NK-92 treated with Interleukin-12 subunit alpha and Interleukin-12 subunit beta, amount 100 ng/mL, for 24 hours (cell line): ENCODE results near the gene FRMD4A.

Experiments
- DNase-seq: peaks from one replicate; lab custom pipeline; 2025; lab: John Stamatoyannopoulos, UW

FRMD4A gene

GRCh38 chr10:13820119-13820963, 510.4 kb downstream of the FRMD4A start:
- no peak for DNase-seq

DNA sequence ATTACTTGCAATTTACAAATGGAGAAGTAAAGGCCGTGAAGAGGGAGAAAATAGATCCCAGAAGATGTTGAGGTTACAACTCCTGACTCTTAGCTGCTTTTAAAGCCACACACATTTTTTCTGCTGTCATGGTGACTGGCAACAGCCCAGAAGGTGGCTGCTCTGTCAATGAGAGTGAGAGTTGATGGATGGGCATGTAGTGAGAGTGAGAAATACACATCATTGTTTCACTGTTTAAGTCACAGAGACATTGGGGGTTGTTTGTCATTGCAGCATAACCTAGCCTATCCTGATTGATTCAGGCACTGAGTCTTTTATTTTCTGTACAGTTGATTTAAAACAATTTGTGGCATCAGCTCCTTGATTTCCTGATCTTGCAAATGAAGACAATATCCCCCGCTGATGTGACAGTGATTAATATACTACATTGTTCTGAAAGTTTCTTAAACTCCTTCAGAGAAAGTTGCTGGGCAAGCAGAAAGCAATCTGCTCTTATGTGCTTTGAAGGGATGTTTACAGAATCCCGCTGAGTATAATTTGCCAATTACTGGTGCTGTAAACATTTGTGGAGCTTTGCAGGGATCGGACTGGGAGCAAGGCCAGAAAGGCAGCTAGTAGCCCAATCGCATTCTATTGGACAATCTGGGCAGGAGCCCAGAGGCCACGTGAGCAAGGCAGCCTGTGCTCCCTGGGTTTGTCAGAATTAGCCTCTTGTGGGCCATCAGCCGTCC, 514.4 kb downstream of the FRMD4A start:
- DNase-seq = no peak

DNA sequence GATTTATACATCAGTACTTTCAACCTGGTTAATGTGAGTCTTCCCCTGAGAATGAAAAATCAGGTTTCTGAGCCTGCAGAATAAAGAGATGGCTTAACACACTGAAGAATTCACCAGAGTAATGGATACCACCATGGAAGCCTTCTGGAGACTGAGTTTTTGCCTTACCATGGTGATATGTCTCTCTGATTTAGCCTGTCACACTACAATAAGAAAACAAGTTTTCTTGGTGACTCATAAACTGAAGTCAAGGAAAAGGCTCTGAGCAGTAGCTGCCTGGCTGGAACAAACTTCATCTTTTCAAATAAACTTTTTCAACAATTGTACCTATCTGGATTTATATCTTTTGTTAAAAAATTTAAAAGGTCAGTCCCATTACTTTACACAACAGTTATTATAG, 515.0 kb downstream of the FRMD4A start:
- DNase-seq = no peak

GRCh38 chr10:13813550-13813949, 517.2 kb downstream of the FRMD4A start:
- no peak for DNase-seq

GRCh38 chr10:13812804-13813203, 517.9 kb downstream of the FRMD4A start:
- no peak for DNase-seq

- DNase-seq = no peak
Measured at GRCh38 chr10:13810568-13810967, 520.2 kb downstream of the FRMD4A start.

GRCh38 chr10:13809427-13809826, 521.3 kb downstream of the FRMD4A start:
- DNase-seq = no peak

DNA sequence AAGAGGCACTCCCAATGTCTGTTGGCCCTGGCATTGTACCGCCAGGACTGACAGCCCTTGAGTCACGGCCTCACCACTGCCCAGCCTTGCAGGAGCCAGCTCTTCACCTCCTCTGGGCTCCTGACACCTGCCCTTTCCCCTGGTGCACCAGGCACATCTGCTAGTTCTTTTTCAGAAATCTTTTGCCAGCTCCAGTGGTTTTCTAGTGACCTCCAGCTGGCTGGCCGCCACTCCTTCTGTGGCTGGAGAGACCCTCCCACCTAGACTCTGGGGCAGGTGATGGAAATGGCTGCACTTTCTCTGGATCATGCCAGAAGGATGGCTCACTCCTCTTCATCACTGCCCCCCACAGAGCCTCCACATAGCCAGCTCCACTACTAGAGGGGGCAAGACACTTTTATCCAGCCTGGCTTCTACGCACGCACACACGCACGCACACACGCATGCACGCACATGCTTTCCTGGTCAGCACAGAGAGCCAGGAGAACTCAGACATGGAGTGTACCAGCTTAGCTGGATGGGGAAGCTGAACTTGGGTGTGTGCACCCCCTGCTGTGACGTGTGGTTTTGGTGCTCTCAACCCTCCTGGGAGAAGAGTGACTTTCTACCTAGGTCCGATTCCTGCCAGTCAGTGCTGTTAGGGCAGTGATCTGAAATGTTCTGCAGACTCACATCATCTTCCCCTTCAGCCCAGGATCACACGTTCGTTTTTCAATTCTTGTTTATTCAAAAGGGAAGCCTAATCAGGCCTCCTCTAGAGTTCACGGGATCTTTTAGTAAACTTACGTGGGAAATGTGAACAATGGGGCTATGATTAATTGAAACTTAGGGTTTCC, 522.0 kb downstream of the FRMD4A start:
- no peak for DNase-seq

DNA sequence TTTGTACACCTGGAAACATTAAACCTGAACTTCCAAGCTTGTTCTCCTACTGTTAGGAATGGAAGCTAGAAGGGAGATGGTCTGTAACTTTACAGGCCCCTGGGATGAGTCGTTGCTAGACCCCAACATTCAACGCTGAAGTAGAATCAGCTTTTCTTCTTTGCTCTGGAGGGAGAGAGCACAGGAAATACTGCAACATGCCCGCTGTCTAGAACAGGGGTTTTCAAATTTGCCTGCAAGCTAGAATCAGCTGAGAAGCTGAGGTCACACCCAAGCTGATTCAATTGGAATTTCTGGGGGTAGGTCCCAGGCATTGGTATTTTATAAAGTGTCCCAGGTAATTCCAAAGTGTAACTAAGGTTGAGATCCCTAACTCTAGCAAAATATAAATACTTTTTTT, 524.3 kb downstream of the FRMD4A start:
- no peak for DNase-seq

- DNase-seq = no peak
Measured at GRCh38 chr10:13803566-13804554, 526.9 kb downstream of the FRMD4A start.

GRCh38 chr10:13801907-13802288, 528.8 kb downstream of the FRMD4A start:
- DNase-seq = no peak

- DNase-seq = no peak
Measured at GRCh38 chr10:13801156-13801906, 529.4 kb downstream of the FRMD4A start.

DNA sequence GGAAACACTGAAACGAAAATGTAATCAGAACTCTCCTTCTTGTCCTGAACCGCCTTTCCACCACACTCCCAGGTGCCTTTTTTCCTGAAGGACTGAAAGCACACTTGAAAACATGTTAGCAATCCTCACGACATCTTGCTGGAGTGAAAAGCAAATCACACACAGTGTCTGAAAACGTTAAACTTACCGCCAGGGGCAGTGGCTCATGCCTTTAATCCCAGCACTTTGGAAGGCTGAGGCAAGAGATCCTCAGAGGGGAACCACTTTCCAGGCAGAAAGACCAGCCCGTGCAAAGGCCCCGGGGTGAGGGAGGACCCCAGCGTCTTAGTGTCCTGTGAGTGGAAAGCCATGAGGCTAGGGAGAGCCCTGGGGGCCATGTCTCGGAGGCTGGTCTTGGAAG, 533.6 kb downstream of the FRMD4A start:
- DNase-seq = no peak

GRCh38 chr10:13795653-13796555, 534.8 kb downstream of the FRMD4A start:
- no peak for DNase-seq

DNA sequence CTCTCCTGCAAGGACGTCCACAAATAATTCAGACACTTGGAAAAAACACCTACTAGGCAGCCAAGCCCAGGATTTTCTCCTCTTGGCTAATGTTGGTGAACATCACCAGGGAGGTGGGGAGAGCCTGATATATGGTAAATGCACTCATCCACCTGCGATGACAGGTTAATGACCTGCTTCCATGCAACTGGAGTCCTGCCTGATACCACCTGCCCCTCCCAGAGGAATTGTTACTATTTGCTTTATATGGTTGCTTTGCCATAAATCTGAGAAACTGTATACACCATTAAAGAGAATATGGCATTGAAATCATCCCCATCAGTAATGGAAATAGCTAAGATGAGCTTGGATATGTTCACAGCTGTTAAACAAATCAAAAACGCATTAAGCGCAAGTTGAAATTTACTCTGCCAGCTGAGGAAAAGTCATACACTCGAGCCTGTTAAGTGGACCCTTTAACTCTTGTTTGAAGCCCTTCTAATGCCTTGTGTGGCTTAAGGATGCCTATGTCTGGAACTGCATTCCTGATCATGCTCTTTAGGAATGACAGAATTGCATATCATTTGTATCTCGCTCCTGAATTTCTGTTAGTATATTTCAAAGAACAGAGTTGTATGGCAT, 535.6 kb downstream of the FRMD4A start:
- DNase-seq = no peak

GRCh38 chr10:13792006-13792405, 538.7 kb downstream of the FRMD4A start:
- DNase-seq = no peak

DNA sequence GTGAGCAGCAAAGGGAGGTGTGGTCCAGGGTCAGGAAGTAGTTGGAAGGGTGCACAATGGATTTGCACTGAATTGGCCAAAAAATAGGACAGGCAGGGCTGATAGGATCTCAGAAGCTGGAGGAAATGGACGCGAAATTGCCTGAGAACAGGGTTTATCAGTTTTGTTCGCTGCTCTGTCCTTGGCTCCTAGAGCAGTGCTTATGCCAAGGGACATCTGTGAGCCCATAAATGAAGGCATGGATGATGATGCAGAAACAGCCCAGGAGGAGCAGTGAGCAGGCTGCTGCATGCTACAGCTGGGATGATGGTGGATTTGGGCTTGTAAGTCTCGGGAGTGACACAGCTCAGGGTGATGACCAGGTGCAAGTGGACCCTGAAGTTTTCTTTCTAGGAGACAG, 539.2 kb downstream of the FRMD4A start:
- DNase-seq = no peak

DNA sequence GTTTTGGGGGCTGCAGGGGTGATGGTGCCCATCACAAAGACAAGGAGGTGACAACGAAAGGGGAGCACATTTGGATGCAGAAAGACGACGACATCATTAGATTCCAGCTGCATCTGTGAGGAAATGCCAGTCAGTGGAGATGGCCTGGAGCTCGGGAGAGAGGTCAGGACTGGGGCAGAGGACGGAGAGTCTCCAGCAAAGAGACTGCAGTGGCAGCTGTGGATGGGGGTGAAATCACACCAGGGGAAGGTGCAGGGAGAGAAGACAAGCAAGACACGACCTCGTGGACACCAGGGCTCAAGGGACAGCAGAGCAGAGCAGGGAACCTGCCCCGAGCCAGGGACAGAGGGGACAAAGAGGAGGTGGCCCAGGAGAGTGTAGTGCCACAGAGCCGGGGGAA, 540.5 kb downstream of the FRMD4A start:
- DNase-seq = no peak

GRCh38 chr10:13789448-13789829, 541.3 kb downstream of the FRMD4A start:
- no peak for DNase-seq
